Measurements from ENCODE around the gene PLEKHG3.

PLEKHG3 gene

GRCh38 chr14:64792871-64793560, 88.8 kb downstream of the PLEKHG3 start:
- no peak for DNase-seq

- DNase-seq: no peak
Observed at GRCh38 chr14:64795211-64795610, 91.0 kb downstream of the PLEKHG3 start.

- DNase-seq: no peak
Observed at GRCh38 chr14:64795921-64796320, 91.7 kb downstream of the PLEKHG3 start.

- no peak for DNase-seq
Observed at GRCh38 chr14:64796369-64796768, 92.1 kb downstream of the PLEKHG3 start.

- no peak for DNase-seq
Observed at GRCh38 chr14:64799555-64799954, 95.3 kb downstream of the PLEKHG3 start.

Data from NCI-H1048 (cell line).